Neural progenitor cell (in vitro differentiated cells): ENCODE measurements around the gene IYD. TPM values are rescaled to one million over a fixed set of nuclear protein-coding genes. Genes with fewer than 3 reads are reported as not detected.

Source experiments
- DNase-seq: peaks from one replicate; pipeline ENCODE4 v3.0.0-alpha.2; 2016; ENCODE audit warnings: low spot score
- H2AFZ ChIP-seq: fragments of 200-600 bp; sonication (generic); replicated peaks from 2 replicates; pipeline ENCODE4 v1.6.1; 2016; ENCODE audit warnings: antibody characterized with exemption
- H3F3A ChIP-seq: fragments of 200-600 bp; sonication (generic); 2 replicates; pipeline ENCODE4 v1.6.1; 2016; ENCODE audit warnings: antibody characterized with exemption, low read depth
- H3K27ac ChIP-seq: fragments of 200-600 bp; sonication (generic); 2 replicates; pipeline ENCODE4 v1.5.1; 2016; ENCODE audit warnings: mild to moderate bottlenecking
- H3K27me3 ChIP-seq: fragments of 200-600 bp; sonication (generic); 2 replicates; pipeline ENCODE4 v1.6.1; 2016; ENCODE audit warnings: mild to moderate bottlenecking, moderate library complexity
- H3K36me3 ChIP-seq: fragments of 200-600 bp; sonication (generic); 2 replicates; pipeline ENCODE4 v1.5.1; 2016
- H3K4me1 ChIP-seq: fragments of 200-600 bp; sonication (generic); 2 replicates; pipeline ENCODE4 v1.6.1; 2016; ENCODE audit warnings: mixed run types
- H3K4me2 ChIP-seq: fragments of 200-600 bp; sonication (generic); 2 replicates; pipeline ENCODE4 v1.6.1; 2016
- H3K4me3 ChIP-seq: fragments of 200-600 bp; sonication (generic); 2 replicates; pipeline ENCODE4 v1.5.1; 2016
- H3K79me2 ChIP-seq: fragments of 200-600 bp; sonication (generic); 2 replicates; pipeline ENCODE4 v1.6.1; 2016; ENCODE audit warnings: low read depth
- H3K9ac ChIP-seq: fragments of 200-600 bp; sonication (generic); 2 replicates; pipeline ENCODE4 v1.6.1; 2016
- H3K9me3 ChIP-seq: fragments of 200-600 bp; sonication (generic); 2 replicates; pipeline ENCODE4 v1.5.1; 2016; ENCODE audit warnings: low read depth
- H4K20me1 ChIP-seq: fragments of 200-600 bp; sonication (generic); 2 replicates; pipeline ENCODE4 v1.6.1; 2016; ENCODE audit warnings: low read depth
- H3K27ac Mint-ChIP-seq: 3 replicates; pipeline ENCODE4 v1.8.0; 2021; ENCODE audit warnings: mixed read lengths
- H3K27me3 Mint-ChIP-seq: 2 replicates; pipeline ENCODE4 v1.8.0; 2022; ENCODE audit warnings: low read depth, mild to moderate bottlenecking, inconsistent platforms, moderate library complexity, mixed read lengths; ENCODE audit not compliant: insufficient read depth
- H3K36me3 Mint-ChIP-seq: 3 replicates; pipeline ENCODE4 v1.8.0; 2021; ENCODE audit warnings: mixed read lengths
- H3K4me1 Mint-ChIP-seq: 3 replicates; pipeline ENCODE4 v1.8.0; 2021; ENCODE audit warnings: mixed read lengths
- H3K4me3 Mint-ChIP-seq: 3 replicates; pipeline ENCODE4 v1.8.0; 2021; ENCODE audit warnings: mild to moderate bottlenecking, moderate library complexity, mixed read lengths
- H3K9me3 Mint-ChIP-seq: 3 replicates; pipeline ENCODE4 v1.8.0; 2020; ENCODE audit warnings: mixed read lengths
- EZH2 ChIP-seq: fragments of 200-600 bp; sonication (generic); IDR thresholded peaks from 2 replicates; pipeline ENCODE4 v1.6.1; 2017; ENCODE audit warnings: antibody characterized with exemption, mild to moderate bottlenecking, moderate library complexity
- EZH2phosphoT487 ChIP-seq: fragments of 200-600 bp; sonication (generic); IDR thresholded peaks from 2 replicates; pipeline ENCODE4 v1.6.1; 2017; ENCODE audit warnings: antibody characterized with exemption
- total RNA-seq: library from RNA; depleted of rRNA; stranded (reverse); fragments of >200 nt; gene quantifications from 2 replicates; pipeline ENCODE4 v1.2.3, GENCODE V29; 2015; ENCODE audit warnings: low replicate concordance
- TF ChIP-seq, protein P1 (sequence below): fragments of 200-600 bp; sonication (generic); IDR thresholded peaks from 2 replicates; pipeline ENCODE4 v1.5.1; 2017; ENCODE audit warnings: antibody characterized with exemption, mild to moderate bottlenecking

Gene IYD
- total RNA-seq, 1 donor from 2014 or later = not detected

DNA sequence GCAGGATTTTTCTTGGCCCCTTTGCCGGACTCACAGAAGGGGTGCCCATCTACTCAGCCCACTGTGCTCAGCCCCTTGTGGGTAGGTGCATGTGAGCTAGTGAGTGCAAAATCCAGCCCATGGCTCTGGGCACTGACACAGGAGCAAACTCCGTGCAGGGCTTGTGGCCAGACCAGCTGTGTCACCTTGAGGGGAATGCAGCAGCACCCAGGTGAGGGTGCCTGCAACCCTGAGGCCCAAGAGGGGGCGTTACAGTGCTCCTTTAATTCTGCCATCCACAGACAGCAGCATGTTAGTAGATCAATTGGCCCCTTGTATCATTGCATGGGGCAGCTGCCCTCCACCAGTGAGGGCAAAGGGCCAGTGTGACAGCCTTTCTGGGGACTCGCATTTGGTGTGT, 12.9 kb upstream of the IYD start:
- Histone ChIP-seq H4K20me1 (no peaks in the 10 kb centered on the region), H3K4me1 (no peaks in the 10 kb centered on the region), H3K9me3 (no peaks in the 10 kb centered on the region), H3K36me3 (no peaks in the 10 kb centered on the region), H3K4me2 (no peak overlapping the region), H3K9ac (no peak overlapping the region), H3K79me2 (no peaks in the 10 kb centered on the region), H3F3A (no peaks in the 10 kb centered on the region), H3K27ac (no peak overlapping the region), H3K27me3 (no peaks in the 10 kb centered on the region), H3K4me3 (no peak overlapping the region), H2AFZ (no peak overlapping the region)
- no peak for TF ChIP-seq EZH2
- TF ChIP-seq EZH2phosphoT487 = no peak
- TF ChIP-seq, protein P1, sequence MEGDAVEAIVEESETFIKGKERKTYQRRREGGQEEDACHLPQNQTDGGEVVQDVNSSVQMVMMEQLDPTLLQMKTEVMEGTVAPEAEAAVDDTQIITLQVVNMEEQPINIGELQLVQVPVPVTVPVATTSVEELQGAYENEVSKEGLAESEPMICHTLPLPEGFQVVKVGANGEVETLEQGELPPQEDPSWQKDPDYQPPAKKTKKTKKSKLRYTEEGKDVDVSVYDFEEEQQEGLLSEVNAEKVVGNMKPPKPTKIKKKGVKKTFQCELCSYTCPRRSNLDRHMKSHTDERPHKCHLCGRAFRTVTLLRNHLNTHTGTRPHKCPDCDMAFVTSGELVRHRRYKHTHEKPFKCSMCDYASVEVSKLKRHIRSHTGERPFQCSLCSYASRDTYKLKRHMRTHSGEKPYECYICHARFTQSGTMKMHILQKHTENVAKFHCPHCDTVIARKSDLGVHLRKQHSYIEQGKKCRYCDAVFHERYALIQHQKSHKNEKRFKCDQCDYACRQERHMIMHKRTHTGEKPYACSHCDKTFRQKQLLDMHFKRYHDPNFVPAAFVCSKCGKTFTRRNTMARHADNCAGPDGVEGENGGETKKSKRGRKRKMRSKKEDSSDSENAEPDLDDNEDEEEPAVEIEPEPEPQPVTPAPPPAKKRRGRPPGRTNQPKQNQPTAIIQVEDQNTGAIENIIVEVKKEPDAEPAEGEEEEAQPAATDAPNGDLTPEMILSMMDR = no peak
- DNase-seq = no peak
- Mint-ChIP-seq H3K4me1 (no peaks in the 10 kb centered on the region), H3K4me3 (no peak overlapping the region), H3K9me3 (no peaks in the 10 kb centered on the region), H3K27ac (no peak overlapping the region), H3K27me3 (peaks cover 2% of the 10 kb centered on the region), H3K36me3 (no peaks in the 10 kb centered on the region)

DNA sequence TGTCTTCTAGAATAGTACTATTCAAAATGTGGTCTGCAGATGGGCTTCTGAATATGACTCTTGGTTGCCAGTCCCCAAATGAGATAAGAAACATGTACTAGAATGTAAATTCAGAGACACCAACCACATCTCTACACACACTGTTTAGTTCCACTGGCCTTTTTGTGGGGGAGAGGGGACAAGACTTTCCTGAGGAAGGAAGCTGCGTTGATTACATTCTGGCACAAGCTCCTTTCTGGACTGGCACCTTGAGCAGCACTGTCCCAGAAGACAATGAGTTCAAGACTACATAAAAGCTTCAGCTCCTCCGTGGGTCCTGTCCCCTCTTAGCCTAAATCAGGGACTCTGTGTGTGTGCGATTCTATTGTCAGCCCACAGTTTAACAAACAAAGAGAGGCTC, 6.9 kb upstream of the IYD start:
- H3K4me3 Mint-ChIP-seq = no peak overlapping the region
- no peak for TF ChIP-seq EZH2
- TF ChIP-seq, protein P1 = no peak
- no peak for TF ChIP-seq EZH2phosphoT487
- Histone ChIP-seq H3K27me3 (no peaks in the 10 kb centered on the region), H3K9me3 (no peaks in the 10 kb centered on the region), H3F3A (no peaks in the 10 kb centered on the region), H4K20me1 (no peaks in the 10 kb centered on the region), H3K4me1 (peaks cover 4% of the 10 kb centered on the region), H3K36me3 (no peaks in the 10 kb centered on the region), H3K4me3 (no peak overlapping the region), H2AFZ (no peak overlapping the region), H3K27ac (no peak overlapping the region), H3K79me2 (no peaks in the 10 kb centered on the region), H3K4me2 (no peak overlapping the region), H3K9ac (no peak overlapping the region)
- no peak overlapping the region for H3K27ac Mint-ChIP-seq
- H3K9me3 Mint-ChIP-seq = no peaks in the 10 kb centered on the region
- H3K36me3 Mint-ChIP-seq = no peaks in the 10 kb centered on the region
- H3K4me1 Mint-ChIP-seq = peaks cover 11% of the 10 kb centered on the region
- no peaks in the 10 kb centered on the region for H3K27me3 Mint-ChIP-seq
- no peak for DNase-seq

DNA sequence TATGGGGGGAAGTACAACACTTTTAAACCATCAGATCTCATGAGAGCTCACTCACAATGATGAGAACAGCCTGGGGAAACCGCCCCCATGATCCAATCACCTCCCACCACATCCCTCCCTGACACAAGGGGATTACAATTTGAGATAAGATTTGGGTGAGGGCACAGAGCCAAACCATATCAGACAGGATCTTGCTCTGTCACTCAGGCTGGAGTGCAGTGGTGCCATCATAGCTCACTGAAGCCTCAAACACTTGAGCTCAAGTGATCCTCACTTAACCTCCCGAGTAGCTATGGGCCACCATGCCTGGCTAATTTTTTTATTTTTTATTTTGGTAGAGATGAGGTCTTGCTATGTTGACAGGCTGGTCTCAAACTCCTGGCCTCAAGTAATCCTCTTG, 5.1 kb upstream of the IYD start:
- Histone ChIP-seq H3K27me3 (no peaks in the 10 kb centered on the region), H4K20me1 (no peaks in the 10 kb centered on the region), H3K79me2 (no peaks in the 10 kb centered on the region), H3K36me3 (no peaks in the 10 kb centered on the region), H3K4me1 (peaks cover 4% of the 10 kb centered on the region), H3K9ac (no peak overlapping the region), H3K4me2 (no peak overlapping the region), H3K27ac (no peak overlapping the region), H3K4me3 (no peak overlapping the region), H3F3A (no peaks in the 10 kb centered on the region), H3K9me3 (no peaks in the 10 kb centered on the region), H2AFZ (no peak overlapping the region)
- H3K27ac Mint-ChIP-seq = no peak overlapping the region
- DNase-seq = no peak
- TF ChIP-seq EZH2phosphoT487 (no peak), EZH2 (no peak)
- TF ChIP-seq, protein P1 = no peak
- no peaks in the 10 kb centered on the region for H3K36me3 Mint-ChIP-seq
- peaks cover 11% of the 10 kb centered on the region for H3K4me1 Mint-ChIP-seq
- no peak overlapping the region for H3K4me3 Mint-ChIP-seq
- peaks cover 1% of the 10 kb centered on the region for H3K27me3 Mint-ChIP-seq
- H3K9me3 Mint-ChIP-seq = no peaks in the 10 kb centered on the region
